ENCODE measurements around the gene GPALPP1.
A peak's percentile ranks its signal among the peaks of the same experiment; 100 is the strongest.

The GPALPP1 gene

DNA sequence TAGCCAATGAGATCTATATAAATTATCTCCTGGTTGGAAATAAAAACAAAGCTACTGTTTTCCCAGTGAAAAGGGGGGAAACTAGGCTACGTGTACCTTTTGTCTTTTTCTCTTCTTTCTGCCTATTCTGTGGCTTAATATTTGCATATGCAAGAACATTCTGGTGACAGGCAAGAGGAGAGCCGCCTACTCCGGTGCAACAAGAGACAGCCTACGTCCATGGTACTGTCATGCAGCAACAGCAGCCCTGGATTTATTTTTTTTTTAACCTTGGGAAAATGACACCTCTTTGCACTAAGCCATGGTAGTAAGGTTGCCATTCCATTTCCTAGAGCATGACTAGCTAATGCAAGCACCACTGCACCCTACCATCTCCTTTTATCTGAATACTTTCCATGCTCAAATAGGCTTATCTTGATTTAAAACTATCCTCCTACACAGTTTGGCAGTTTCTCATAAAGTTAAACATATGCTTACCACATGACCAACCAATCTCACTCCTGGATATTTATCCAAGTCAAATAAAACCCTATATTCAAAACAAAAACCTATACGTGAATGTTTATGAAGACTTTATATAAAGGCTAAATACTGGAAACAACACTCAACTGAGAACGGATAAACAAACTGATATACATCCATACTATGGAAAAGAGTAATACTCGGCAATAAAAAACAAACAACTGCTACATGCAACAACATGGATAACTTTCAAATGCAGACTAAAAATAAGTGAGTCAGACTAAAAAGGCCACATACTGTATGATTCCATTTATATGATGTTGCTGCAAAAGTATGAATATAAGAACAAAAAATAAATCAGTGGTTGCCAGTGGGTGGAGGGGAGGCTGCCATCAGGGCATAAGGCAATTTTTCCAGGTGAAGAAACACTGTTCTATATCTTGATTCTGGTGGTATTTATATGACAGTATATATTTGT lies 17.4 kb upstream of the GPALPP1 start:
- Histone ChIP-seq H3K36me3 (ENCODE audit: control insufficient read depth, insufficient read depth, low read length) (peaks cover 54% of the 10 kb centered on the region), H3K27me3 (ENCODE audit: control insufficient read depth, insufficient read depth, low read length) (no peaks in the 10 kb centered on the region), H3K4me1 (ENCODE audit: control insufficient read depth, insufficient read depth, low read length) (peaks cover 4% of the 10 kb centered on the region; the same call in 1 of the 2 replicates), H3K27ac (ENCODE audit: low read depth, low read length) (no peak overlapping the region), H3K9ac (ENCODE audit: low read length) (no peak overlapping the region), H3K4me3 (ENCODE audit: low read depth, low read length) (no peak overlapping the region), H3K9me3 (ENCODE audit: control insufficient read depth, insufficient read depth, low read depth, low read length) (no peaks in the 10 kb centered on the region)

GRCh38 chr13:44972956-44973581 lies 16.3 kb upstream of the GPALPP1 start:
- Histone ChIP-seq H3K9ac (ENCODE audit: low read length) (no peak overlapping the region), H3K4me3 (ENCODE audit: low read depth, low read length) (no peak overlapping the region), H3K36me3 (ENCODE audit: control insufficient read depth, insufficient read depth, low read length) (peaks cover 61% of the 10 kb centered on the region), H3K4me1 (ENCODE audit: control insufficient read depth, insufficient read depth, low read length) (peaks cover 4% of the 10 kb centered on the region; the same call in 1 of the 2 replicates), H3K9me3 (ENCODE audit: control insufficient read depth, insufficient read depth, low read depth, low read length) (no peaks in the 10 kb centered on the region), H3K27me3 (ENCODE audit: control insufficient read depth, insufficient read depth, low read length) (no peaks in the 10 kb centered on the region), H3K27ac (ENCODE audit: low read depth, low read length) (no peak overlapping the region)

DNA sequence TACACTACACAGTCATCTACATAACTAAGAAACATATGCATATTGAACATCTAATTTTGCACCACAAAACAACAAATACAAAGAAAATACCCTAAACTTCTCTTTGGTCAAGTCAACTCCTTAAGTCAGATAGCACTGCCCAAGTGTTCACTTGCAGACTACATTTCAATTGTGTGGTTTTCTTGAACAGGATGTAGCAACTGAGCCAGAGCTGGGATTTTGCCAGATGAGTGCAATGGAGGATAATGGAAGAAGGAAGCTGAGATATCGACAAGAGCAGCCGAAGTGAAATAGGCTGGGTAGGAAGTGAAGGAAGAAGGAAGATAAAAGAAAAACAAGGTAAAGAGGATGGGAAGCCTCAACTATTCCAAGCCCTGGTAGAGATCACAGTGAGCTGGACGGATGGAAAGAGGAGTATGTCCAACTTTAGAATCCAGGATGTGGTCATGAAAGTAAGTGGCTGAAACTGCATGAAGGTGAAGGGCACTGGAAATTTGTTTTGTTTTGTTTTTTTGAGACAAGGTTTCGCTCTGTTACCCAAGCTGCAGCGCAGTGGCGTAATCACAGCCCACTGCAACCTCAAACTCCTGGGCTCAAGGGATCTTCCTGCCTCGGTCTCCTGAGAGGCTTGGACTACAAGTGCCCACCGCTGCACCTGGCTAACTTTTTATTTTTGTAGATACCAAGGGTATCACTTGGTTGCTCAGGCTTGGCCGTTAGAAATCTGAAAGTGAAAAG lies 15.1 kb upstream of the GPALPP1 start:
- Histone ChIP-seq H3K36me3 (ENCODE audit: control insufficient read depth, insufficient read depth, low read length) (peaks cover 62% of the 10 kb centered on the region), H3K4me3 (ENCODE audit: low read depth, low read length) (no peak overlapping the region), H3K27ac (ENCODE audit: low read depth, low read length) (no peak overlapping the region), H3K9ac (ENCODE audit: low read length) (no peak overlapping the region), H3K4me1 (ENCODE audit: control insufficient read depth, insufficient read depth, low read length) (peaks cover 4% of the 10 kb centered on the region; the same call in 1 of the 2 replicates), H3K9me3 (ENCODE audit: control insufficient read depth, insufficient read depth, low read depth, low read length) (no peaks in the 10 kb centered on the region), H3K27me3 (ENCODE audit: control insufficient read depth, insufficient read depth, low read length) (no peaks in the 10 kb centered on the region)

- no peaks in the 10 kb centered on the region for H3K9me3 ChIP-seq (ENCODE audit: control insufficient read depth, insufficient read depth, low read depth, low read length)
- H3K9ac ChIP-seq (ENCODE audit: low read length): no peak overlapping the region
- H3K27ac ChIP-seq (ENCODE audit: low read depth, low read length): no peak overlapping the region
- H3K27me3 ChIP-seq (ENCODE audit: control insufficient read depth, insufficient read depth, low read length): no peaks in the 10 kb centered on the region
- peaks cover 80% of the 10 kb centered on the region for H3K36me3 ChIP-seq (ENCODE audit: control insufficient read depth, insufficient read depth, low read length)
- no peak overlapping the region for H3K4me3 ChIP-seq (ENCODE audit: low read depth, low read length)
- H3K4me1 ChIP-seq (ENCODE audit: control insufficient read depth, insufficient read depth, low read length): no peaks in the 10 kb centered on the region
Measured at GRCh38 chr13:44976196-44976595, 13.1 kb upstream of the GPALPP1 start.

- H3K27me3 ChIP-seq (ENCODE audit: control insufficient read depth, insufficient read depth, low read length): no peaks in the 10 kb centered on the region
- H3K27ac ChIP-seq (ENCODE audit: low read depth, low read length): no peak overlapping the region
- no peak overlapping the region for H3K4me3 ChIP-seq (ENCODE audit: low read depth, low read length)
- H3K9me3 ChIP-seq (ENCODE audit: control insufficient read depth, insufficient read depth, low read depth, low read length): no peaks in the 10 kb centered on the region
- H3K36me3 ChIP-seq (ENCODE audit: control insufficient read depth, insufficient read depth, low read length): peaks cover 81% of the 10 kb centered on the region
- H3K4me1 ChIP-seq (ENCODE audit: control insufficient read depth, insufficient read depth, low read length): no peaks in the 10 kb centered on the region
- no peak overlapping the region for H3K9ac ChIP-seq (ENCODE audit: low read length)
Measured at GRCh38 chr13:44976949-44977583, 12.3 kb upstream of the GPALPP1 start.

- no peak overlapping the region for H3K27ac ChIP-seq (ENCODE audit: low read depth, low read length)
- H3K9ac ChIP-seq (ENCODE audit: low read length): no peak overlapping the region
- H3K36me3 ChIP-seq (ENCODE audit: control insufficient read depth, insufficient read depth, low read length): peaks cover 75% of the 10 kb centered on the region
Measured at GRCh38 chr13:44978328-44978727, 11.0 kb upstream of the GPALPP1 start.

GRCh38 chr13:44989941-44990340 lies 603 bp downstream of the GPALPP1 start:
- H3K9me3 ChIP-seq (ENCODE audit: control insufficient read depth, insufficient read depth, low read depth, low read length): no peaks in the 10 kb centered on the region
- no peaks in the 10 kb centered on the region for H3K27me3 ChIP-seq (ENCODE audit: control insufficient read depth, insufficient read depth, low read length)
- peak overlapping the region; percentile 22; the same call in 1 of the 2 replicates for H3K27ac ChIP-seq (ENCODE audit: low read depth, low read length)
- peaks cover 13% of the 10 kb centered on the region for H3K36me3 ChIP-seq (ENCODE audit: control insufficient read depth, insufficient read depth, low read length)
- H3K4me3 ChIP-seq (ENCODE audit: low read depth, low read length): peak overlapping the region; percentile 95
- peaks cover 12% of the 10 kb centered on the region for H3K4me1 ChIP-seq (ENCODE audit: control insufficient read depth, insufficient read depth, low read length)
- peak overlapping the region; percentile 94 for H3K9ac ChIP-seq (ENCODE audit: low read length)

More at GRCh38 chr13:44978328-44978727, 11.0 kb upstream of the GPALPP1 start:
- H3K9me3 ChIP-seq (ENCODE audit: control insufficient read depth, insufficient read depth, low read depth, low read length): no peaks in the 10 kb centered on the region
- no peaks in the 10 kb centered on the region for H3K4me1 ChIP-seq (ENCODE audit: control insufficient read depth, insufficient read depth, low read length)
- no peaks in the 10 kb centered on the region for H3K27me3 ChIP-seq (ENCODE audit: control insufficient read depth, insufficient read depth, low read length)
- H3K4me3 ChIP-seq (ENCODE audit: low read depth, low read length): no peak overlapping the region

DNA sequence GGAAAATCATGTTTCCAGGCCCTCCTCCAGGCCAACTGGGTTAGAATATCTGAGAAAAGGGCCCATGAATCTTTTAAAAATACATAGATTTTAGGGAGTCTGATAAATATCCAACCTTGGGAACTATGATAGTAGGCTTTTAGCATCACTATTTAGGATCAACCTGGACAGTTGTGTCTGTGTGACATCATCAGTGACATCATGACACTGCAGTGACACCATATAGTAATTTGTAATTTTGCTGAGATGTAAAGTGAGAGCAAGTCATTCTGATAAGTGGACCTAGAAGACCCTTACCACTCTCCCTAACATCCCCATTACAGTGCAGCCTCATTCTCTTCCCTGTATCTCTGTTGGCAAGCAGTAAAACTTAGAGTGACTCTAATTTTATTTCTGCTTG lies 14.1 kb downstream of the GPALPP1 start:
- H3K9me3 ChIP-seq (ENCODE audit: control insufficient read depth, insufficient read depth, low read depth, low read length): no peaks in the 10 kb centered on the region
- no peaks in the 10 kb centered on the region for H3K4me1 ChIP-seq (ENCODE audit: control insufficient read depth, insufficient read depth, low read length)
- no peak overlapping the region for H3K4me3 ChIP-seq (ENCODE audit: low read depth, low read length)
- H3K9ac ChIP-seq (ENCODE audit: low read length): no peak overlapping the region
- H3K27me3 ChIP-seq (ENCODE audit: control insufficient read depth, insufficient read depth, low read length): no peaks in the 10 kb centered on the region
- H3K27ac ChIP-seq (ENCODE audit: low read depth, low read length): no peak overlapping the region
- peaks cover 23% of the 10 kb centered on the region for H3K36me3 ChIP-seq (ENCODE audit: control insufficient read depth, insufficient read depth, low read length)

GRCh38 chr13:45004096-45004495 lies 14.8 kb downstream of the GPALPP1 start:
- H3K4me1 ChIP-seq (ENCODE audit: control insufficient read depth, insufficient read depth, low read length): no peaks in the 10 kb centered on the region
- no peak overlapping the region for H3K4me3 ChIP-seq (ENCODE audit: low read depth, low read length)
- H3K27me3 ChIP-seq (ENCODE audit: control insufficient read depth, insufficient read depth, low read length): no peaks in the 10 kb centered on the region
- no peak overlapping the region for H3K9ac ChIP-seq (ENCODE audit: low read length)
- peaks cover 29% of the 10 kb centered on the region for H3K36me3 ChIP-seq (ENCODE audit: control insufficient read depth, insufficient read depth, low read length)
- H3K9me3 ChIP-seq (ENCODE audit: control insufficient read depth, insufficient read depth, low read depth, low read length): no peaks in the 10 kb centered on the region
- H3K27ac ChIP-seq (ENCODE audit: low read depth, low read length): no peak overlapping the region

- no peak overlapping the region for H3K4me3 ChIP-seq (ENCODE audit: low read depth, low read length)
- H3K27ac ChIP-seq (ENCODE audit: low read depth, low read length): no peak overlapping the region
- no peaks in the 10 kb centered on the region for H3K27me3 ChIP-seq (ENCODE audit: control insufficient read depth, insufficient read depth, low read length)
- H3K9me3 ChIP-seq (ENCODE audit: control insufficient read depth, insufficient read depth, low read depth, low read length): no peaks in the 10 kb centered on the region
- H3K4me1 ChIP-seq (ENCODE audit: control insufficient read depth, insufficient read depth, low read length): no peaks in the 10 kb centered on the region
- H3K36me3 ChIP-seq (ENCODE audit: control insufficient read depth, insufficient read depth, low read length): peaks cover 53% of the 10 kb centered on the region
- no peak overlapping the region for H3K9ac ChIP-seq (ENCODE audit: low read length)
Measured at GRCh38 chr13:45007225-45007624, 17.9 kb downstream of the GPALPP1 start.
